Testis (tissue), 3 donors: Measurements from ENCODE around the gene B4GALT1. TPM values are rescaled to one million over a fixed set of nuclear protein-coding genes. Genes with fewer than 3 reads are reported as not detected.
A peak's percentile ranks its signal among the peaks of the same experiment; 100 is the strongest.

Source experiments
- DNase-seq: peaks from one replicate; pipeline ENCODE4 v3.0.0-alpha.2; 2019
- H3K27ac ChIP-seq, 2 donors: fragments of 200-600 bp; sonication (generic); one replicate each; pipeline ENCODE4 v1.5.1; 2019
- H3K27me3 ChIP-seq: fragments of 200-600 bp; sonication (generic); one replicate; pipeline ENCODE4 v1.5.1; 2019
- H3K36me3 ChIP-seq: fragments of 200-600 bp; sonication (generic); one replicate; pipeline ENCODE4 v1.5.1; 2017; ENCODE audit warnings: low read depth; ENCODE audit errors: missing control alignments
- H3K4me1 ChIP-seq: fragments of 200-600 bp; sonication (generic); one replicate; pipeline ENCODE4 v1.5.1; 2019
- H3K4me3 ChIP-seq, 2 donors: fragments of 200-600 bp; sonication (generic); one replicate each; pipeline ENCODE4 v1.5.1; 2017 to 2019
- H3K9me3 ChIP-seq: fragments of 200-600 bp; sonication (generic); one replicate; pipeline ENCODE4 v1.5.1; 2017
- CTCF ChIP-seq, 3 experiments: fragments of 450-650 bp in 2 of 3; fragments of 200-600 bp in 1 of 3; sonication (generic) in 1 of 3; IDR thresholded peaks; one replicate each; pipeline ENCODE4 v1.5.1; 2016 to 2019; ENCODE audit warnings: antibody characterized with exemption in 3 of 3, mild to moderate bottlenecking in 2 of 3, moderate library complexity in 1 of 3
- POLR2A ChIP-seq: fragments of 450-650 bp; IDR thresholded peaks from one replicate; pipeline ENCODE4 v1.6.1; 2017; ENCODE audit warnings: antibody characterized with exemption, mild to moderate bottlenecking, moderate library complexity
- WGBS, 2 donors: methylation state at CpG; one replicate each; pipeline ENCODE4 v1.1.5; 2018; 5-methylcytosine and 5-hydroxymethylcytosine counted together
- intact Hi-C: fragments of 100-400 bp; cut with DNase I; formaldehyde crosslinking; loops from one replicate; pipeline ENCODE4 v1.15.1; 2023; ENCODE audit warnings: low total_unique reads
- polyA plus RNA-seq: library from polyadenylated mRNA; stranded (reverse); fragments of 350-450 nt; fragmentation: Illumina TruSeq; extraction: RNeasy Lipid Tissue Mini Kit (QIAGEN cat#74804); gene quantifications from one replicate; pipeline ENCODE4 v1.2.3, GENCODE V29; 2014; ENCODE audit warnings: low read depth, low replicate concordance; ENCODE audit not compliant: insufficient read depth
- total RNA-seq, 2 donors: library from RNA; depleted of rRNA; stranded (reverse); fragments of >200 nt; gene quantifications; one replicate each; pipeline ENCODE4 v1.2.3, GENCODE V29; 2016

Gene B4GALT1
- total and polyA plus RNA-seq, 3 donors from 2014 or later: 112 to 212 (median 192) TPM

GRCh38 chr9:33130961-33131789, 36.0 kb downstream of the B4GALT1 start:
- no peak for DNase-seq
- Histone ChIP-seq H3K27ac (peak overlapping the region; percentile 9 to 50), H3K9me3 (no peaks in the 10 kb centered on the region), H3K36me3 (no peaks in the 10 kb centered on the region), H3K27me3 (no peaks in the 10 kb centered on the region), H3K4me3 (no peak overlapping the region), H3K4me1 (peaks cover 66% of the 10 kb centered on the region)
- intact Hi-C loops: no loop called here
- TF ChIP-seq CTCF (IDR thresholded peaks at IDR 0.05) (no peak), POLR2A (no peak)
- WGBS, 2 donors: 87 to 93% methylated on average over 4 of the region's 4 CpGs

- Histone ChIP-seq H3K27me3 (no peaks in the 10 kb centered on the region), H3K9me3 (no peaks in the 10 kb centered on the region), H3K36me3 (no peaks in the 10 kb centered on the region), H3K27ac (peak overlapping the region; percentile 56 to 82), H3K4me3 (no peak overlapping the region), H3K4me1 (peaks cover 64% of the 10 kb centered on the region)
- WGBS, 2 donors: 53 to 56% methylated on average over 14 of the region's 14 CpGs
- intact Hi-C loops: no loop called here
- DNase-seq: no peak
- TF ChIP-seq CTCF (IDR thresholded peaks at IDR 0.05): no peak
- no peak for TF ChIP-seq POLR2A
Observed at GRCh38 chr9:33129886-33130881, 37.0 kb downstream of the B4GALT1 start.

GRCh38 chr9:33129251-33129885, 37.8 kb downstream of the B4GALT1 start:
- H3K9me3 ChIP-seq: no peaks in the 10 kb centered on the region
- H3K36me3 ChIP-seq: no peaks in the 10 kb centered on the region
- DNase-seq: no peak
- peak overlapping the region; percentile 56 to 82 for H3K27ac ChIP-seq
- TF ChIP-seq CTCF (IDR thresholded peaks at IDR 0.05): no peak
- H3K4me1 ChIP-seq: peaks cover 64% of the 10 kb centered on the region
- intact Hi-C loops: no loop called here
- WGBS, 2 donors: 30 to 72% methylated on average over 5 of the region's 5 CpGs
- H3K27me3 ChIP-seq: no peaks in the 10 kb centered on the region
- H3K4me3 ChIP-seq: no peak overlapping the region

- DNase-seq: no peak
- no peaks in the 10 kb centered on the region for H3K27me3 ChIP-seq
- intact Hi-C loops: no loop called here
- H3K9me3 ChIP-seq: no peaks in the 10 kb centered on the region
- 92 to 100% methylated on average over 3 to 4 of the region's 4 CpGs for WGBS, 2 donors
- H3K4me3 ChIP-seq: no peak overlapping the region
- peak overlapping the region in 1 of 2 donors; percentile 82 for H3K27ac ChIP-seq
- peaks cover 57% of the 10 kb centered on the region for H3K4me1 ChIP-seq
- no peak for TF ChIP-seq CTCF (IDR thresholded peaks at IDR 0.05)
- TF ChIP-seq POLR2A: no peak
- no peaks in the 10 kb centered on the region for H3K36me3 ChIP-seq
Observed at GRCh38 chr9:33128570-33128969, 38.6 kb downstream of the B4GALT1 start.
